Lower leg skin (tissue), 3 donors: ENCODE results near the gene GLRX5.

Source experiments
- CTCF ChIP-seq, 3 donors: fragments of 450-650 bp; IDR thresholded peaks; one replicate each; pipeline ENCODE4 v1.5.1; 2016; ENCODE audit warnings: antibody characterized with exemption in 3 of 3, mild to moderate bottlenecking in 3 of 3, moderate library complexity in 2 of 3
- POLR2A ChIP-seq, 2 donors: fragments of 450-650 bp; IDR thresholded peaks; one replicate each; pipeline ENCODE4 v1.6.1; 2016 to 2017; ENCODE audit warnings: antibody characterized with exemption in 2 of 2, mild to moderate bottlenecking in 1 of 2, moderate library complexity in 1 of 2

- TF ChIP-seq CTCF (IDR thresholded peaks at IDR 0.05): no peak
- TF ChIP-seq POLR2A (IDR thresholded peaks at IDR 0.05): no peak
These were observed 46.3 kb upstream of the GLRX5 start for GRCh38 chr14:95488376-95489213.
